ENCODE measurements around the gene NOTCH1.
"Not testable (repeated sequence)": the region's sequence is repeated elsewhere in the genome, so short reads cannot be mapped to it uniquely, and the experiment has no call there.

NOTCH1 gene

DNA sequence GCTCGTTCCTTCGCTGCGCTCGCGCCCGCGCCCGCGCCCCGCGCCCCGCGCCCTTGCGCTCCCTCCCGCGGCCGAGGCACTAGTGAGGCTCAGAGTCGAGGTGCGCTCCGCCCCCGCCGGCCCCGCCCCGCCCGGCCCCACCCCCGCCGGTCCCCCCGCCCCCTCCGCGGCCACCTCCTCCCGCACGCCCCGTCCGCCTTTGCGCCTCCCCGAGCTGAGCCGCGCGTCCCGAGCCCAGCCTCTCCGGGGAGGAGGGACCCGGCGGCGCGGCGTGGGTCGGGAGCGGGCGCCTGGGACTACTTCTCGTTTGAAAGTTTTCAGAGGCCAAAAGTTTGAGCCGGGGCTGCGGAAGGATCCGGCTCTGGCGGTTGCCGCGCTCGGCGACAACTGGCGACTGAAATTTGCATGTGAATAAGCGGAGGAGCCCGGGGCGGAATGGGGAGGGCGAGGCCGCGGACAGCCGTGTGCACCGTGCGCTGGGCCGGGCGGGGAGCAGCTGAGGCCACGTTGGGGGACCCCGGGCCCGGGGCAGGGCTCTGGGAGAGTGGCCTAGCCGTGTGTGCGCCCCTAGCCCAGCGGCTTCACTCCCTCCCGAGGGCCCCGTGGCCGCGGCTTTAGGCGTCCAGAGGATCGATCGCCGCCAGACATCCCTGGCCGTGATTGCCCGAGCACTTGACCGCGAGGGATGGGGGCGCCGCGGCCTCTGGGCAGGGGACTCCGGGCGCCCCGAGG is at the start of gene NOTCH1:
NOTCH1 (minus strand) TSS at position 84 of the 732 bp plus-strand sequence. CDS start 262 bp downstream, outside the sequence.
- peak; percentile 77 for DNase-seq

DNA sequence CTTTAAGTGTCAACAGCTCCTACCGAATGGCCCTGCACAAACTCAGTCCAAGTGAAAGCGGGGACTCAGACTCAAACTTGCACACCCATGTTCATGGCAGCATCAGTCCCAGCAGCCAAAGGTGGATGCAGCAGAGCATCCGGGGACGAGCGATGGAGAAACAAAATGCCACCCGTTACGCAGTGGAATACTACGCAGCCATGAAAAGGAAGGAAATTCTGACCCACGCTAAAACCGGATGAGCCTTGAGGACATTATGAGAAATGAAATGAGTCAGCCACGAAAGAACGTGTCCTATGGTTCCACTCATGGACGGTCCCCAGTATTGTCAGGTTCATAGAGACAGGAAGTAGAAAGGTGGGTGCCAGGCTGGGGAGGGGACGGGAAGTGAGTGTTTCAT is 48.6 kb upstream of the NOTCH1 start:
- DNase-seq, result no peak

DNA sequence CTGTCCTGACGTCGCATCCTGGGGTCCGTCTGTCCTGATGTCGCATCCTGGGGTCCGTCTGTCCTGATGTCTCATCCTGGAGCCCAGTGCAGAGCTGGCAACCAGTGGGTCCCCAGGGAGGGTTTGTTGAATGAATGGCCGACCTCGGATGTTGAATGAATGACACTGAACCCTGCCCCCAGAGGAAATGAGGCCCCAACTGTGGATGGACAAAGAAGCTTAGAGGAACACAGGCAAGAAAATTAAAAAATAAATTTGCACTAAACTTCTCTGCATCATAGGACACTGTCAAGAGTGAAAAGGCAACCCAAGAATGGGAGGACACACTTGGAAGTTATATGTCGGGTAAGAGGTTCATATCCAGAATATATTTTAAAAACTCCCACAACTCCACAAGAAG is 47.7 kb upstream of the NOTCH1 start:
- DNase-seq, result no peak

- no peak for DNase-seq
Measured at GRCh38 chr9:136592666-136593065, 46.8 kb upstream of the NOTCH1 start.

GRCh38 chr9:136590821-136591752 is 45.2 kb upstream of the NOTCH1 start:
- no peak for DNase-seq

DNA sequence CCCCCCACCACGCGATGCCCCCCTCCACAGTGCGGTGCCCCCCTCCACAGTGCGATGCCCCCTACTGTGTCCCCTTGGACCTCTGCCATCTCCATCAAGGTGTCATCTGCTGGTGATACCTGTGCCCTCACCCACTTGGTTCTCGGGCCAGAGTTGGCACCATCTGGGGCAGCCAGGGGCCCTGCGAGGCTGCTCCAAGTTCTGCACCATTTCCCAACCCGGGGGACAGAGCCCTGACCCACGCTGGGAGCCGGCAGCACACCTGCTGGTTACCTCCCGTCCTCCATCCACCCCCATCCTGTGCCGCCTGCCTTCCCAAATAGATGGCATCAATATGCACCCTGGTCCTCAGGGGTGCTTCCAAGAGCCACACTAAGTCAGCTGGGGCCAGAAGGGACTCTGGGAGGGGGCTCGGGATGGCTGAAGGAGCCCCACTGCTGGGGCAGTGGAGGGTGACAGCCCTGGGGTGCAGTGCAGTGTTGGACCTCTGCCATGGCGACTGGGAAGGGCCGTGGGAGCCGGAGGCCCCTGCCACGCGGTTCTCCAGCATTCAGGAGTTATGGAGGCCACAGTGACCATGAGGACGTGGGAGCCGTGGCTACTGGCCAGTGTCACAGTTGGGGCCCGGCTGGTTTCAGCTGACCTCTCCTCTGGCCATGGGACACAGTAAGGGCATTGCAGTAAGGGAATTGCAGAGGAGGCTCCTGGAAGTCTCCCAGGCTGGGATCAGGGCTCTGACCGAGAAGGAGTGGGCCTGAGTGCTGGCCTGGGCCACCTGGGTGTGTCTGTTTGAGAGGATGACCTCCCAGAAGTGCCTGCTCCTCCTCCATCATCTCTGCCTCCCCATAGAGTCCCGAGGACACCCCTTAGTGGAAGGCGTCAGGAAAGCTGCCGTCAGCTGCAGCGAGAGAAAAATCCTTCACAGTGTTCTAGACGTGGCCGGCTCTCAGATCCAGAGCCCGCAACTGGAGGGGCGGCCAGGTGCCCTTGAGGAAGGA is 44.2 kb upstream of the NOTCH1 start:
- DNase-seq, result no peak

- peak; percentile 49 for DNase-seq
Measured at GRCh38 chr9:136588663-136589464, 43.0 kb upstream of the NOTCH1 start.

DNA sequence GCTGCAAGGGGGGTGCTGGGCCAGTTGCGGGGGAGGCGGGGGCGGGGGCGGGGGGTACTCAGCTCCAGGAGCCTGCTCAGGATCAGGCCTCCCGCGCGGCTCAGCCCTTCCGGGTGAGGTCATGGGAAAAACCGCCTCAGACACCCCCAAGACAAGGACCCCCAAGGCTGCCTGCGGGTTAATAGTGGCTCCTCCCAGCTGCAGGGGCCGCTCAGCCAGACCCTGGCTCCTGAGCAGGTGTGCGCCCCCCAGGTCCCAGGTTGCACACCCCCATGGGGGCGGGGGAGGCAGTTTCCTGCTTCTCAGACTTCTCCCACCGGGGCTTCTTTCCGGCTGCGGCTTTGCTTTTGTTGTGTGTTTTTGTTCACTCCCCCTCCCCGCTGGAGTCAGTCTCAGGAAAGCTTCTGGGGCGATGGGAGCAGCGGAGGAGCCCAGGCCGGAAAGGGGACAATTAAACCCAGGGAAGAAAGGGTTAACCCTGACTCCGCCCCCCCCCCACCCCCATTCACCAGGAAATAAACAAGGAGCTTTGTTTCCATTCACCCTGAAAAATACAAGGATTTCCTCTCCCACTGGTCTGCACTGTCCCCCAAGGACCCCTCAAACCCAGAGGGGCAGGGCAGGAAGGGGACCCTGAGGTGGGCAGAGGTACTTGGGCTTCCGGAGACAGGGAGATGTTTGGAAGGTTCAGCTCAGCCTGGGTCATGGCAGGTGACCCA is 42.3 kb upstream of the NOTCH1 start:
- peak; percentile 58 for DNase-seq

- no peak for DNase-seq
Measured at GRCh38 chr9:136587145-136587943, 41.5 kb upstream of the NOTCH1 start.

- no peak for DNase-seq
Measured at GRCh38 chr9:136586391-136586953, 40.6 kb upstream of the NOTCH1 start.

DNA sequence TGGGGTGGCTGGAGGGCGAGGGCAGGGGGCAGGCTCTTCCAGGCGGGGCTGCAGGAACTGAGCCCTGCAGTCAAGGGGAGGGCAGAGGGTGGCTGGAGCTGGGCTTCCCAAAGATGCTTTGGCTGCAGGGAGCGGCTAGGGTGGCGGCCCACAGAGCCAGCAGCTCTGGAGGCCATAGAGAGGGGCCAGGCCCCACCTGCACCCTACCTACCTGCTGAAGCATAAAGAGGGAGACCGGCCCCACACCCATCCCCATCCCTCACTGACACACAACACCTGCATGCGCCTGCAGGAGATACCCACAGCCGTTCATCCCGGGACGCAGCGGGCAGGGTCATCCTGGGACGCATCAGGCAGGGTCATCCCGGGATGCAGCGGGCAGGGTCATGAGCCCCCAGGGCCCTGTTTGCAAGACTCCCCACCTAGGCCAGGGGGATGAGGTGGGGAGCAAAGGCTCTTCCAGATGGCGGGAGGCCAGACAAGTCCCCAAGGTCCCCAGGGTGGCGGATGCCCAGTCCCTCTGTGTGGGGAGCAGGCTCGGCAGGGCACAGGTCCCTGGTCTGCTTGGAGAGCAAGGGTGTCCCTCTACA is 39.8 kb upstream of the NOTCH1 start:
- DNase-seq, result no peak

DNA sequence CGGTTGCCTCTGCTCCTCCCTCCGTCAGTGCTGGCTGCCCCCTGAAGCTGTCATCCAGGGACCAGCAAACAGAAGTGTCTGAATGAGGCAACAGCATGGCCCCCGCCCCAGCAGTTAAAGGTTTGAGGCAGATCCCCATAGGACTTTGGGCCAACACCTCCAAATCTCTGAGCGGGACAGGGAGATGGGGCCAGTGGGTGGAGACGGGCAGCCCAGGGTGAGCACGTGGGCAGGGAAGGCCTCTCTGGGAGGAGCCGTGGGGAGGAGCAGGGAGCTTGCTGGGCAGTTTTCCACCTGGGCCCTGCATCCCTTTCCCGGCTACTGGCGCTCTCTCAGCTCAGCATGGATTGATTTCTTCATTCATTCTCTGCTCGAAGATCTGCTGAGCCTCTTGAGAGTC is 39.1 kb upstream of the NOTCH1 start:
- DNase-seq, result no peak

- DNase-seq, result no peak
Measured at GRCh38 chr9:136584401-136584932, 38.6 kb upstream of the NOTCH1 start.

- DNase-seq, result no peak
Measured at GRCh38 chr9:136582977-136583735, 37.3 kb upstream of the NOTCH1 start.

GRCh38 chr9:136581614-136582447 is 36.0 kb upstream of the NOTCH1 start:
- DNase-seq, result no peak

GRCh38 chr9:136579650-136580219 is 33.9 kb upstream of the NOTCH1 start:
- not testable (repeated sequence) for DNase-seq
